H9 (cell line): ENCODE measurements around the gene SPAG6. TPM values are rescaled to one million over a fixed set of nuclear protein-coding genes. Genes with fewer than 3 reads are reported as not detected.

Source experiments
- DNase-seq: peaks from one replicate; pipeline ENCODE4 v3.0.0-alpha.2; 2017
- H2AFZ ChIP-seq: one replicate; pipeline ENCODE4 v1.6.1; 2013; ENCODE audit warnings: mild to moderate bottlenecking, low read length, control low read depth, moderate library complexity
- H2AK5ac ChIP-seq: 2 replicates; pipeline ENCODE4 v1.6.1; 2013; ENCODE audit warnings: low read length, control low read depth, mixed read lengths; ENCODE audit not compliant: insufficient read length
- H2BK120ac ChIP-seq: one replicate; pipeline ENCODE4 v1.6.1; 2013; ENCODE audit warnings: low read depth, mild to moderate bottlenecking, low read length, control low read depth, inconsistent platforms; ENCODE audit not compliant: poor library complexity, severe bottlenecking
- H2BK12ac ChIP-seq: 2 replicates; pipeline ENCODE4 v1.6.1; 2013; ENCODE audit warnings: low read length, control low read depth, mixed read lengths, low read depth; ENCODE audit not compliant: insufficient read length
- H2BK15ac ChIP-seq: 2 replicates; pipeline ENCODE4 v1.6.1; 2013; ENCODE audit warnings: low read depth, low read length, control low read depth
- H2BK20ac ChIP-seq: one replicate; pipeline ENCODE4 v1.6.1; 2013; ENCODE audit warnings: low read depth, mild to moderate bottlenecking, low read length, control low read depth, inconsistent platforms; ENCODE audit not compliant: poor library complexity, severe bottlenecking
- H2BK5ac ChIP-seq: 2 replicates; pipeline ENCODE4 v1.6.1; 2013; ENCODE audit warnings: low read length, control low read depth, mixed read lengths; ENCODE audit not compliant: insufficient read length
- H3K14ac ChIP-seq: 2 replicates; pipeline ENCODE4 v1.6.1; 2013; ENCODE audit warnings: low read length, control low read depth; ENCODE audit not compliant: insufficient read depth
- H3K18ac ChIP-seq: 2 replicates; pipeline ENCODE4 v1.6.1; 2013; ENCODE audit warnings: low read depth, mild to moderate bottlenecking, mixed read lengths, low read length, control low read depth; ENCODE audit not compliant: insufficient read length
- H3K23ac ChIP-seq: 2 replicates; pipeline ENCODE4 v1.6.1; 2013; ENCODE audit warnings: low read length, control low read depth, mixed read lengths, low read depth; ENCODE audit not compliant: insufficient read length
- H3K23me2 ChIP-seq: 2 replicates; pipeline ENCODE4 v1.6.1; 2013; ENCODE audit warnings: low read depth, mild to moderate bottlenecking, mixed read lengths, low read length, control low read depth; ENCODE audit not compliant: insufficient read length, poor library complexity, severe bottlenecking
- H3K27ac ChIP-seq: 2 replicates; pipeline ENCODE4 v1.5.1; 2013; ENCODE audit warnings: low read length, control low read depth, mixed read lengths, low read depth; ENCODE audit not compliant: insufficient read length
- H3K27me3 ChIP-seq: 2 replicates; pipeline ENCODE4 v1.6.1; 2013; ENCODE audit warnings: low read length, control low read depth, inconsistent platforms; ENCODE audit not compliant: insufficient read depth
- H3K4ac ChIP-seq: 2 replicates; pipeline ENCODE4 v1.6.1; 2013; ENCODE audit warnings: low read depth, mild to moderate bottlenecking, control low read depth, inconsistent platforms, low read length, moderate library complexity
- H3K4me1 ChIP-seq: 2 replicates; pipeline ENCODE4 v1.6.1; 2013; ENCODE audit warnings: low read length, control low read depth, inconsistent platforms; ENCODE audit not compliant: insufficient read depth
- H3K4me2 ChIP-seq: 2 replicates; pipeline ENCODE4 v1.6.1; 2013; ENCODE audit warnings: low read length, control low read depth, mixed read lengths; ENCODE audit not compliant: insufficient read length, insufficient read depth
- H3K56ac ChIP-seq: 2 replicates; pipeline ENCODE4 v1.6.1; 2013; ENCODE audit warnings: low read depth, mild to moderate bottlenecking, mixed read lengths, low read length, control low read depth; ENCODE audit not compliant: insufficient read length
- H3K79me1 ChIP-seq: 2 replicates; pipeline ENCODE4 v1.6.1; 2013; ENCODE audit warnings: low read depth, mild to moderate bottlenecking, moderate library complexity, low read length, control low read depth, inconsistent platforms; ENCODE audit not compliant: insufficient read depth, poor library complexity, severe bottlenecking
- H3K79me2 ChIP-seq: 2 replicates; pipeline ENCODE4 v1.6.1; 2013; ENCODE audit warnings: low read length, control low read depth, inconsistent platforms; ENCODE audit not compliant: insufficient read depth
- H3K9ac ChIP-seq: 2 replicates; pipeline ENCODE4 v1.6.1; 2013; ENCODE audit warnings: low read length, control low read depth, mixed read lengths; ENCODE audit not compliant: insufficient read length; ENCODE audit errors: extremely low read depth
- H3K9me3 ChIP-seq: one replicate; pipeline ENCODE4 v1.6.1; 2013; ENCODE audit warnings: low read depth, low read length, inconsistent platforms; ENCODE audit not compliant: control insufficient read depth
- H3T11ph ChIP-seq: one replicate; pipeline ENCODE4 v1.6.1; 2013; ENCODE audit warnings: mild to moderate bottlenecking, low read length, control low read depth, inconsistent platforms
- H4K20me1 ChIP-seq: one replicate; pipeline ENCODE4 v1.6.1; 2013; ENCODE audit not compliant: control insufficient read depth, insufficient read length, insufficient read depth
- H4K5ac ChIP-seq: 2 replicates; pipeline ENCODE4 v1.6.1; 2013; ENCODE audit warnings: low read depth, mild to moderate bottlenecking, mixed read lengths, low read length, control low read depth; ENCODE audit not compliant: insufficient read length
- H4K8ac ChIP-seq: replicated peaks from 2 replicates; pipeline ENCODE4 v1.6.1; 2013; ENCODE audit warnings: low read length, control low read depth, mixed read lengths, low read depth; ENCODE audit not compliant: insufficient read length
- H4K91ac ChIP-seq: 2 replicates; pipeline ENCODE4 v1.6.1; 2013; ENCODE audit warnings: low read depth, mild to moderate bottlenecking, moderate library complexity, mixed read lengths, low read length, control low read depth; ENCODE audit not compliant: insufficient read length
- H3K27ac Mint-ChIP-seq, 3 experiments: 2 replicates in 2 of 3; 3 replicates in 1 of 3; pipeline ENCODE4 v1.8.0; 2020 to 2021; ENCODE audit warnings: mixed read lengths in 3 of 3, mild to moderate bottlenecking in 1 of 3, moderate library complexity in 1 of 3
- H3K27me3 Mint-ChIP-seq: 2 replicates; pipeline ENCODE4 v1.8.0; 2021; ENCODE audit warnings: low read depth, mild to moderate bottlenecking, moderate library complexity, mixed read lengths
- H3K36me3 Mint-ChIP-seq, 3 experiments: 2 replicates in 2 of 3; 3 replicates in 1 of 3; pipeline ENCODE4 v1.8.0; 2020 to 2021; ENCODE audit warnings: low read depth in 3 of 3, mixed read lengths in 3 of 3; ENCODE audit not compliant: insufficient read depth in 1 of 3
- H3K4me1 Mint-ChIP-seq, 2 experiments: 2 replicates each; pipeline ENCODE4 v1.8.0; 2020; ENCODE audit warnings: mixed read lengths in 2 of 2
- H3K4me3 Mint-ChIP-seq, 2 experiments: 2 replicates in 1 of 2; 3 replicates in 1 of 2; pipeline ENCODE4 v1.8.0; 2020 to 2021; ENCODE audit warnings: mild to moderate bottlenecking in 2 of 2, mixed read lengths in 2 of 2, moderate library complexity in 1 of 2
- H3K9me3 Mint-ChIP-seq, 2 experiments: 2 replicates in 1 of 2; 3 replicates in 1 of 2; pipeline ENCODE4 v1.8.0; 2020; ENCODE audit warnings: mild to moderate bottlenecking in 2 of 2, mixed read lengths in 2 of 2, moderate library complexity in 1 of 2
- WGBS: extraction: QIAGEN DNeasy Blood & Tissue Kit; methylation state at CpG from one replicate; pipeline ENCODE4 v1.1.7; 2013; ENCODE audit warnings: missing lambda C conversion rate, low lambda C conversion rate, mixed read lengths; ENCODE audit not compliant: insufficient read length; ENCODE audit errors: extremely low coverage; 5-methylcytosine and 5-hydroxymethylcytosine counted together
- total RNA-seq: library from RNA; stranded (reverse); gene quantifications from 2 replicates; pipeline ENCODE4 v1.2.1, GENCODE V29; 2021
- TF ChIP-seq, protein P1 (sequence below): fragments of 200-600 bp; sonication (generic); conservative IDR thresholded peaks from 3 replicates; pipeline ENCODE4 v1.8.0; 2021; ENCODE audit warnings: antibody characterized with exemption, mild to moderate bottlenecking

The SPAG6 gene
- total RNA-seq, 1 experiment from 2014 or later: 0.24 TPM

DNA sequence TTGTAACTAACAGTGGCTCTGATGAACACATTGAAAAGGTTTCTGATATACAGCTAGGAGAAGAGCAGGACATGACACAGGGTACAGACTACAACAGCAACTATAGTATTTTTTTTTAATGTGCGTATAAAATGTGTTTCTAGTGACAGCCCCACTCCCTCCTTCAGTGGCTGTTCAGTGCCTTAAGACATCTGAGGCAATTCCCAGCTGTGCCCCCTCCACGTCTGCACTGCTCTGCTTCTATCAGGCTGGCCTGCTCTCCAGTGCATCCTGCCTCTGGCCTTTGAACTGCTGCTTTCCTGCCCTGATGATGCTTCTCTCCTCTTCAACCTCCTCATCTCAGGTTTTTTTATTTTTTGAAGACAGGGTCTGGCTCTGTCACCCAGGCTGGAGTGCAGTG is 111.2 kb downstream of the SPAG6 start:
- Histone ChIP-seq H2BK15ac (no peak overlapping the region), H4K5ac (no peak overlapping the region), H3K79me2 (no peaks in the 10 kb centered on the region), H3K79me1 (no peaks in the 10 kb centered on the region), H2BK5ac (no peak overlapping the region), H3K27me3 (no peaks in the 10 kb centered on the region), H3K23me2 (no peaks in the 10 kb centered on the region), H3K27ac (no peak overlapping the region), H3K9me3 (no peaks in the 10 kb centered on the region), H3T11ph (no peak overlapping the region), H3K56ac (no peak overlapping the region), H3K23ac (no peak overlapping the region), H2BK20ac (no peak overlapping the region), H3K9ac (no peak overlapping the region), H3K14ac (no peak overlapping the region), H4K91ac (no peak overlapping the region), H3K18ac (no peak overlapping the region), H2BK120ac (no peak overlapping the region), H3K4me2 (no peak overlapping the region), H2BK12ac (no peak overlapping the region), H3K4me1 (no peaks in the 10 kb centered on the region), H2AFZ (no peak overlapping the region), H4K8ac (no peak overlapping the region), H4K20me1 (no peaks in the 10 kb centered on the region), H3K4ac (no peak overlapping the region), H2AK5ac (no peak overlapping the region)
- no peak for DNase-seq
- Mint-ChIP-seq H3K36me3 (peaks cover 0 to 3% (median 0%) of the 10 kb centered on the region in 3 experiments; a peak in 1 of 7 replicates), H3K27me3 (no peaks in the 10 kb centered on the region; the same call in none of the 2 replicates), H3K9me3 (peaks cover 6 to 8% of the 10 kb centered on the region in 2 experiments; a peak in 2 of 5 replicates), H3K4me1 (0 out of 4 replicates have a peak, but pooled peaks cover 0 to 7% of the 10 kb centered on the region in 2 experiments), H3K4me3 (no peak overlapping the region), H3K27ac (no peak overlapping the region)
- no CpG with 5 or more reads among the region's 2 CpGs for WGBS
- TF ChIP-seq, protein P1, sequence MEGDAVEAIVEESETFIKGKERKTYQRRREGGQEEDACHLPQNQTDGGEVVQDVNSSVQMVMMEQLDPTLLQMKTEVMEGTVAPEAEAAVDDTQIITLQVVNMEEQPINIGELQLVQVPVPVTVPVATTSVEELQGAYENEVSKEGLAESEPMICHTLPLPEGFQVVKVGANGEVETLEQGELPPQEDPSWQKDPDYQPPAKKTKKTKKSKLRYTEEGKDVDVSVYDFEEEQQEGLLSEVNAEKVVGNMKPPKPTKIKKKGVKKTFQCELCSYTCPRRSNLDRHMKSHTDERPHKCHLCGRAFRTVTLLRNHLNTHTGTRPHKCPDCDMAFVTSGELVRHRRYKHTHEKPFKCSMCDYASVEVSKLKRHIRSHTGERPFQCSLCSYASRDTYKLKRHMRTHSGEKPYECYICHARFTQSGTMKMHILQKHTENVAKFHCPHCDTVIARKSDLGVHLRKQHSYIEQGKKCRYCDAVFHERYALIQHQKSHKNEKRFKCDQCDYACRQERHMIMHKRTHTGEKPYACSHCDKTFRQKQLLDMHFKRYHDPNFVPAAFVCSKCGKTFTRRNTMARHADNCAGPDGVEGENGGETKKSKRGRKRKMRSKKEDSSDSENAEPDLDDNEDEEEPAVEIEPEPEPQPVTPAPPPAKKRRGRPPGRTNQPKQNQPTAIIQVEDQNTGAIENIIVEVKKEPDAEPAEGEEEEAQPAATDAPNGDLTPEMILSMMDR: no peak
